Measurements from ENCODE around the gene C15orf62.

C15orf62 gene, protein sequence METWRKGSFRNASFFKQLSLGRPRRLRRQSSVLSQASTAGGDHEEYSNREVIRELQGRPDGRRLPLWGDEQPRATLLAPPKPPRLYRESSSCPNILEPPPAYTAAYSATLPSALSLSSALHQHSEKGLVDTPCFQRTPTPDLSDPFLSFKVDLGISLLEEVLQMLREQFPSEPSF

DNA sequence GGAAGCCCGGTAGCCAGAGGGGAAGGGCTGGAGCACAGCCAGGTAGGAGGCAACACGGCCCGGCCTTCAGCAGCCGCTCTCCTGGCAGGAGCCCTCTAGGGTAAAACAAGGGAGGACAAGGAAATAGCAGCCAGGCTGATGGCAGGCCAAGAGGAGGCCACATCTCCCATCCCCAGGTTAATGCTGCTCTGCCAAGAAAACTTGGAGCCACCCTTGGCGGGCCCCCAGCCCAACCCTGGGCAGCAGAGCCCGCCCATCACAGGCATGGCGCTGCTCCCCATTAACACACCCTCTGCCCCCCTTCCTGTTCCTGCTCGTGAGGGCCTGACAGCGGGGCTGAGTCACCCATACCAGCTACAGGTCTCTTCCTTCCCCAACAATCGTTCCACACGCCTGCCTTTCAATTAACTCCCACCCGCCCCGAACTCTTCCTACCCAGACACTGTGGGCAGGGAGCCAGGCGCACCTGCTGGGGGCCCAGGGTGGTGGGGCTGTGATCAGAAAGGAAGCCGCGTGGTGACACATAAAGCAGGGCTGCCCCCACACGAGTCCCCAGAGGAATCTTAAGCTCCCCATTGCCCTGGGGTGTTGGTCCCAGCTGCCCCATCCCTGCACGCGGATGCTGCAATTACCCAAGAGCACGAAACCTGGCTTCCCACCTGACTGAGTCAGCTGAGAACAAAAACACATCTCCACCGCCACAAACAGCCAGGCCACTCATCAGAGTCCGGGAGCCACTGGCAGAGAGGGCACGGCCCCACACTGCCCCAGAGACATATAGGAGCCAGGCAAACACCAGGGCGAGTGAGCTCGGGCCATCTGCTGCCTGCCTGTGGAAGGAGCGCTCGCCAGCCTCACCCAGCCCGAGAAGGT, at the start of gene C15orf62:
Gene C15orf62 (plus strand): TSS at position 707 of the 873 bp plus-strand sequence. CDS start 516 bp downstream, outside the sequence.
- in situ Hi-C loops (cut with MboI; ENCODE audit: low pct_unique_long_range_greater_than_20kb, low sequenced_read_pairs, unreplicated experiment): no loop called here
- DNase-seq (ENCODE audit: low spot score): peak; percentile 81

DNA sequence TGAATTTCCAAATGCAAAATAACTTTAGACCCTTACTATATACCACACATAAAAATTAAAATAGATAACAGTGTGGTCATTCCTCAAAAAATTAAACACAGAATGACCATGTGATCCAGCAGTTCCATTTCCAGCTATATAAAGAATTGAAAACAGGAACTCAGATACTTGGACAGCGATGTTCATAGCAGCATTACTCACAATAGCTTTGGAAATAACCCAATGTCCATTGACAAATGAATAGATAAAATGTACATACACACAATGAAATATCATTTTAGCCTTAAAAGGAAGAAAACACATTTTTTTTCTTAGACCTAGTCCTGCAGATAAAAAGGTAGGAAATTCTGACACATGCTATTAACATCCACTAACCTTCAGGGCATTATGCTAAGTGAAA, 48.1 kb upstream of the C15orf62 start:
- TF ChIP-seq, protein P1, sequence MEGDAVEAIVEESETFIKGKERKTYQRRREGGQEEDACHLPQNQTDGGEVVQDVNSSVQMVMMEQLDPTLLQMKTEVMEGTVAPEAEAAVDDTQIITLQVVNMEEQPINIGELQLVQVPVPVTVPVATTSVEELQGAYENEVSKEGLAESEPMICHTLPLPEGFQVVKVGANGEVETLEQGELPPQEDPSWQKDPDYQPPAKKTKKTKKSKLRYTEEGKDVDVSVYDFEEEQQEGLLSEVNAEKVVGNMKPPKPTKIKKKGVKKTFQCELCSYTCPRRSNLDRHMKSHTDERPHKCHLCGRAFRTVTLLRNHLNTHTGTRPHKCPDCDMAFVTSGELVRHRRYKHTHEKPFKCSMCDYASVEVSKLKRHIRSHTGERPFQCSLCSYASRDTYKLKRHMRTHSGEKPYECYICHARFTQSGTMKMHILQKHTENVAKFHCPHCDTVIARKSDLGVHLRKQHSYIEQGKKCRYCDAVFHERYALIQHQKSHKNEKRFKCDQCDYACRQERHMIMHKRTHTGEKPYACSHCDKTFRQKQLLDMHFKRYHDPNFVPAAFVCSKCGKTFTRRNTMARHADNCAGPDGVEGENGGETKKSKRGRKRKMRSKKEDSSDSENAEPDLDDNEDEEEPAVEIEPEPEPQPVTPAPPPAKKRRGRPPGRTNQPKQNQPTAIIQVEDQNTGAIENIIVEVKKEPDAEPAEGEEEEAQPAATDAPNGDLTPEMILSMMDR (IDR thresholded peaks at IDR 0.05; ENCODE audit: extremely low read depth, insufficient read depth, missing control alignments): no peak
- in situ Hi-C loops (cut with MboI; ENCODE audit: low pct_unique_long_range_greater_than_20kb, low sequenced_read_pairs, unreplicated experiment): no loop called here
- no peak for DNase-seq (ENCODE audit: low spot score)

More for the DNA sequence above, at the start of gene C15orf62:
- TF ChIP-seq, protein P1 (IDR thresholded peaks at IDR 0.05; ENCODE audit: extremely low read depth, insufficient read depth, missing control alignments): no peak

DNA sequence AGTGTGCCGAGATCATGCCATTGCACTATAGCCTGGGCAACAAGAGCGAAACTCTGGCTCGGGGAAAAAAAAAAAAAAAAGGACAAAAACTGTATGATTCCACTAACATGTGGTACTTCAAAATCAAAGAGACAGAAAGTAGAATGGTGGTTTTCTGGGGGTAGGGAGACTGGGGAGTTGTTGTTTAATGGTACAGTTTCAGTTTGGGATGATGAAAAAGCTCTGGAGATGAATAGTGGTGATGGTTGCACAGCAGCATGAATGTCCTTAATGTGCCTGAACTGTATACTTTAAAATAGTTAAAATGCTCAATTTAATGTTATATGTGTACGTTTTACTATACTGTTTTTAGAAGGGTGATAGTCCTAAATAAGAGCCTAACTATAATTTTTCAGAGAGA, 47.4 kb upstream of the C15orf62 start:
- in situ Hi-C loops (cut with MboI; ENCODE audit: low pct_unique_long_range_greater_than_20kb, low sequenced_read_pairs, unreplicated experiment): no loop called here
- DNase-seq (ENCODE audit: low spot score): no peak
- TF ChIP-seq, protein P1 (IDR thresholded peaks at IDR 0.05; ENCODE audit: extremely low read depth, insufficient read depth, missing control alignments): no peak

DNA sequence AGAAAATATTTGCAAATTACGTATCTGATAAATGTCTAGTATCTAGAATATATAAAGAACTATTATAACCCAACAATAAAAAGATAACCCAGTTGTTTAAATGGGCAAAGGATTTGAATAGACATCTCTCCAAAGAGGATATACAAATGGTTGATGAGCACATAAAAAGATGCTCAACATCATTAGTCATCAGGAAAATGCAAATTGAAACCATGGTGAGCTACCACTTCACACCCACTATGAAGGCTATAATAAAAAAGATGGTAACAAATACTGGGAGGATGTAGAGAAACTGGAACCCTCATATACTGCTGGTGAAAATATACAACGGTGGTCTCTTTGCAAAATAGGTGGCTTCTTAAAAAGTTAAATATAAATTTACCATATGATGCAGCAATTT, 46.8 kb upstream of the C15orf62 start:
- DNase-seq (ENCODE audit: low spot score): no peak
- in situ Hi-C loops (cut with MboI; ENCODE audit: low pct_unique_long_range_greater_than_20kb, low sequenced_read_pairs, unreplicated experiment): no loop called here
- TF ChIP-seq, protein P1 (IDR thresholded peaks at IDR 0.05; ENCODE audit: extremely low read depth, insufficient read depth, missing control alignments): no peak

DNA sequence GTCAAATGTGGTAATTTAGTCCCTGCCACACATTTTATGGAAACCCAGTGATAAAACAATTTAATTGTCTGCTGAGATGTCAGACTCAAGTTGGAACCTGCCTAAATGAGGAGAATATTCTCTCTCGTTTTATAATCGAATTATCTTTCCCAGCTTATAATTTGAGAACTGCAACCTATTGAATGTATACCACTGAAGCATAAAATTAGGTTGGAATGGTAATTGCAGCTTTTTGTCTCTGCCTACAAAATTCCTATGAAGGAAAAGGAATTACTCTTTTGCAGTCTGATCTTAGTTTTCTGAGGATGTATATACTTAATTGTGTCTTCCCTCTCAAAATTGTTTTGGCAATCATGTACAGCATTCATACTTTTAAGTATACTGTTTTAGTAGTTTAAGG, 45.9 kb upstream of the C15orf62 start:
- TF ChIP-seq, protein P1 (IDR thresholded peaks at IDR 0.05; ENCODE audit: extremely low read depth, insufficient read depth, missing control alignments): no peak
- in situ Hi-C loops (cut with MboI; ENCODE audit: low pct_unique_long_range_greater_than_20kb, low sequenced_read_pairs, unreplicated experiment): no loop called here

DNA sequence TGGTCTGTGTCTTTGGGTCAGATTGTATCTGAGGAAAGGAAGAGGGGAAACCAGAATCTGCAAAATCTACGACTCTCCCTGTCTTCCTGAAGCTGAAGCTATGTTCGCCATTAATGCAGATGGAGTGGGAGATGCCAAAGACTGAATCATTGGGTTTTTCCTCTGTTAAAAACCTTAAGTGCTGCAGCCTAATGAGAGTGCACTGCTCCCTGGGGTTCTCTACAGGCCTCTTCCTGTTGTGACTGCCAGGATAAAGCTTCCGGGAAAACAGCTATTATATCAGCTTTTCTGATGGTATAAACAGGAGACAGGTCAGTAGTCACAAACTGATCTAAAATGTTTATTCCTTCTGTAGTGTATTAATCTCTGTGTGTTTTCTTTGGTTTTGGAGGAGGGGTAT, 38.7 kb upstream of the C15orf62 start:
- no peak for DNase-seq (ENCODE audit: low spot score)
- in situ Hi-C loops (cut with MboI; ENCODE audit: low pct_unique_long_range_greater_than_20kb, low sequenced_read_pairs, unreplicated experiment): no loop called here
- TF ChIP-seq, protein P1 (IDR thresholded peaks at IDR 0.05; ENCODE audit: extremely low read depth, insufficient read depth, missing control alignments): no peak

More for the DNA sequence above, 45.9 kb upstream of the C15orf62 start:
- DNase-seq (ENCODE audit: low spot score): no peak
